PC-9 (cell line): Measurements from ENCODE around the gene PTF1A.

ENCODE experiments used
- CTCF ChIP-seq: fragments of 200-600 bp; sonication (generic); conservative IDR thresholded peaks from 2 replicates; pipeline ENCODE4 v1.6.1; 2017; ENCODE audit warnings: mixed run types, antibody characterized with exemption, mild to moderate bottlenecking, moderate library complexity
- EZH2 ChIP-seq: fragments of 200-600 bp; sonication (generic); IDR thresholded peaks from 2 replicates; pipeline ENCODE4 v1.8.0; 2017; ENCODE audit warnings: antibody characterized with exemption, low read depth

GRCh38 chr10:23174977-23175512 lies 17.1 kb upstream of the PTF1A start:
- TF ChIP-seq CTCF (no peak), EZH2 (no peak)
